GM12865 (cell line): ENCODE data around the gene LRRC28.

ENCODE experiments used
- DNase-seq: peaks from one replicate; pipeline ENCODE4 v3.0.0; 2010; ENCODE audit warnings: low read depth
- H3K4me3 ChIP-seq: 2 replicates; pipeline ENCODE4 v1.5.1; 2011; ENCODE audit warnings: mild to moderate bottlenecking, low read depth, low read length, control low read depth
- TF ChIP-seq, protein P1 (sequence below): IDR thresholded peaks from 2 replicates; pipeline ENCODE4 v1.5.1; 2011; ENCODE audit warnings: low read length, control low read depth, low read depth, inconsistent platforms; ENCODE audit not compliant: insufficient read depth; ENCODE audit errors: missing control alignments

LRRC28 gene

GRCh38 chr15:99212406-99212805, 38.9 kb upstream of the LRRC28 start:
- TF ChIP-seq, protein P1, sequence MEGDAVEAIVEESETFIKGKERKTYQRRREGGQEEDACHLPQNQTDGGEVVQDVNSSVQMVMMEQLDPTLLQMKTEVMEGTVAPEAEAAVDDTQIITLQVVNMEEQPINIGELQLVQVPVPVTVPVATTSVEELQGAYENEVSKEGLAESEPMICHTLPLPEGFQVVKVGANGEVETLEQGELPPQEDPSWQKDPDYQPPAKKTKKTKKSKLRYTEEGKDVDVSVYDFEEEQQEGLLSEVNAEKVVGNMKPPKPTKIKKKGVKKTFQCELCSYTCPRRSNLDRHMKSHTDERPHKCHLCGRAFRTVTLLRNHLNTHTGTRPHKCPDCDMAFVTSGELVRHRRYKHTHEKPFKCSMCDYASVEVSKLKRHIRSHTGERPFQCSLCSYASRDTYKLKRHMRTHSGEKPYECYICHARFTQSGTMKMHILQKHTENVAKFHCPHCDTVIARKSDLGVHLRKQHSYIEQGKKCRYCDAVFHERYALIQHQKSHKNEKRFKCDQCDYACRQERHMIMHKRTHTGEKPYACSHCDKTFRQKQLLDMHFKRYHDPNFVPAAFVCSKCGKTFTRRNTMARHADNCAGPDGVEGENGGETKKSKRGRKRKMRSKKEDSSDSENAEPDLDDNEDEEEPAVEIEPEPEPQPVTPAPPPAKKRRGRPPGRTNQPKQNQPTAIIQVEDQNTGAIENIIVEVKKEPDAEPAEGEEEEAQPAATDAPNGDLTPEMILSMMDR, result no peak
- no peak for DNase-seq
- no peak overlapping the region for H3K4me3 ChIP-seq

- TF ChIP-seq, protein P1, result peak; percentile 82
- H3K4me3 ChIP-seq, result no peak overlapping the region
- peak; percentile 71 for DNase-seq
Measured at GRCh38 chr15:99213187-99213811, 38.0 kb upstream of the LRRC28 start.

DNA sequence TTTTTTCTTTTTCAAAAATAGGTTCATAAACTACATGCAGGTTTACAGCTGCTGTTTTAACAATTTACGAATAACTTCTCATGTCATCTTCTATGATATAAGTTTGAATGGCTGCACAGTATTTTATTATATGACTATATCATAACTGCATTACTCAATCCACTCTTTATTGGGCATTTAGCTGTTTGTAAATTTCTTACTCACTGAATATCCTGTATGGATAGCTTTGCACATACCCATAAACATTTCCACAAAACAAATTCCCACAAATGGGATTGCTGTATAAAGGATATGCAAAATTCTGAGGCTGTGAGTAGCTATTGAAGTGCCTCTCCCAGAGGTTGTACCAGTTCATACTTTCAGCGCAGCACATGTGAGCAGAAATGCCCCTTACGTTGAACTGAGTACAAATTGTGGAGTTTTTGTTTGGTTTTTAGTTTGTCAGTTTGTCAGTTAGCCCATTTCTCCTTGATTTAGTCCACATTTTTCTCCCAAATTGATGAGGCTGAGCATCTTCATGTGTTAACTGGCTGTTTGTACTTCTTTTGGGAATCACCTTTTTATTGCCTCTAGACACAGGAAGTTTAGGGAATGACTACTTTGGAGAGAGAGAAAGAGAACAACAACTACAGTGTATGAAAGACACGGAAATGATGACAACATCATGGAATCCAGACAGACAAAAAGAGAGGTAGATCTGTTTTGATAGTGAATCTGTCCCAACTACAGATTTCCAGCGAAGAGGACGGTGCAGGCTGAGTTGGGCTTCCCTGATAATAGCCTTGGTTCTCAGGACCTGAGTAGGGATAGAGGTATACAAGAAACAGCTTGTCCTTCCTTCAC, 26.7 kb upstream of the LRRC28 start:
- DNase-seq, result no peak

DNA sequence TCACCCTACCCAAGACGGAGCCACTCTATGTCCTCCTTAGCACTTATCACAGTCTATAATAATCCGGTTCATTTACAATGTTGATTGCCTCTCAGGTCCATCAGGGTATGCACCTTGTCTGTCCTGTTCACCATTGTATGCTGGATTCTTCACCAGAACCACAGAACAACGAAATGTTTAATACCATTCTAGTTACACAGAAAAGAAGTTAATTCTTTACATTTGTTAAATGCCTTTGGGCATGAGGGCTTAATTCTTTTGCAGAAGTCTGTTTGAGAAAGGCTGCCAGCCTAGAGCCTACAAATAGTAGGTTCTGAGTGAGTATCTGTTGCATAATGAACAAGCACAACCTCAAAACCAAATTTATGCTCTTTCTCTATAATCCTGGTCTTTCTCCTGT, 24.5 kb upstream of the LRRC28 start:
- TF ChIP-seq, protein P1, result no peak
- no peak overlapping the region for H3K4me3 ChIP-seq
- no peak for DNase-seq

More for the DNA sequence above, 26.7 kb upstream of the LRRC28 start:
- no peak overlapping the region for H3K4me3 ChIP-seq
- TF ChIP-seq, protein P1, result no peak

GRCh38 chr15:99228120-99228770, 23.0 kb upstream of the LRRC28 start:
- no peak for DNase-seq
- H3K4me3 ChIP-seq, result no peak overlapping the region
- TF ChIP-seq, protein P1, result no peak

DNA sequence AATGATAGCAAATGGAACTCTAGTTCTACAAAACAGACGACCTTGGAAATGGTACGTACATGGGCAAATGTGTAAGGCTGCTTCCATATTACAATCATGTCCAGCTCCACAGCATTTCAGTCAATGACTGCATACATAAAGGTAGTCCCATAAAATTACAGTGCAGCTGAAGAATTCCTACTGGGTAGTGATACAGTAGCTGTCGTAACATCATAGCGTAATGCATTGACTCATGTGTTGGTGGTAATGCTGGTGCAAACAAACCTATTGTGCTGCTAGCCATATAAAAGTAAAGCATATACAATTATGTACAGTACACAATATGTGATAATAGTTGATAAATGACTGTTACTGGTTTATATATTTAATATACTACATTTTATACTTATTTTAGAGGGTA, 20.4 kb upstream of the LRRC28 start:
- no peak for DNase-seq
- TF ChIP-seq, protein P1, result no peak
- H3K4me3 ChIP-seq, result no peak overlapping the region
